RWPE2 (cell line): Measurements from ENCODE around the gene EXD3.

Source experiments
- ATAC-seq: fragments of 200-7000 bp; cut with Tn5 transposase; 3 replicates; pipeline ENCODE4 v1.9.1; 2021; ENCODE audit warnings: low read depth
- DNase-seq: peaks from one replicate; pipeline ENCODE4 v3.0.0-alpha.2; 2020; ENCODE audit warnings: low spot score
- H3K27ac ChIP-seq: fragments of 450-650 bp; 2 replicates; pipeline ENCODE4 v1.5.1; 2017; ENCODE audit warnings: mild to moderate bottlenecking; ENCODE audit not compliant: poor library complexity, severe bottlenecking
- H3K27me3 ChIP-seq: fragments of 250-450 bp; sonication (Bioruptor Pico); 2 replicates; pipeline ENCODE4 v1.5.1; 2021; ENCODE audit warnings: mild to moderate bottlenecking, moderate library complexity; ENCODE audit not compliant: insufficient read depth, poor library complexity, severe bottlenecking
- H3K36me3 ChIP-seq: fragments of 250-450 bp; sonication (Bioruptor Pico); 2 replicates; pipeline ENCODE4 v1.5.1; 2020; ENCODE audit warnings: low read depth, mild to moderate bottlenecking, moderate library complexity
- H3K4me1 ChIP-seq: fragments of 250-450 bp; sonication (Bioruptor Pico); 2 replicates; pipeline ENCODE4 v1.5.1; 2021; ENCODE audit warnings: mild to moderate bottlenecking, moderate library complexity; ENCODE audit not compliant: insufficient read depth, poor library complexity, severe bottlenecking
- H3K4me3 ChIP-seq: fragments of 250-450 bp; sonication (Bioruptor Pico); 2 replicates; pipeline ENCODE4 v1.5.1; 2021; ENCODE audit warnings: mild to moderate bottlenecking, moderate library complexity; ENCODE audit not compliant: severe bottlenecking
- H3K9me3 ChIP-seq: fragments of 250-450 bp; sonication (Bioruptor Pico); 2 replicates; pipeline ENCODE4 v1.5.1; 2021; ENCODE audit warnings: mild to moderate bottlenecking, moderate library complexity; ENCODE audit not compliant: severe bottlenecking
- TF ChIP-seq, protein P1 (sequence below): fragments of 450-650 bp; IDR thresholded peaks from one replicate; pipeline ENCODE4 v1.5.1; 2017; ENCODE audit warnings: mild to moderate bottlenecking, moderate library complexity; ENCODE audit not compliant: poor library complexity, severe bottlenecking

Gene EXD3

DNA sequence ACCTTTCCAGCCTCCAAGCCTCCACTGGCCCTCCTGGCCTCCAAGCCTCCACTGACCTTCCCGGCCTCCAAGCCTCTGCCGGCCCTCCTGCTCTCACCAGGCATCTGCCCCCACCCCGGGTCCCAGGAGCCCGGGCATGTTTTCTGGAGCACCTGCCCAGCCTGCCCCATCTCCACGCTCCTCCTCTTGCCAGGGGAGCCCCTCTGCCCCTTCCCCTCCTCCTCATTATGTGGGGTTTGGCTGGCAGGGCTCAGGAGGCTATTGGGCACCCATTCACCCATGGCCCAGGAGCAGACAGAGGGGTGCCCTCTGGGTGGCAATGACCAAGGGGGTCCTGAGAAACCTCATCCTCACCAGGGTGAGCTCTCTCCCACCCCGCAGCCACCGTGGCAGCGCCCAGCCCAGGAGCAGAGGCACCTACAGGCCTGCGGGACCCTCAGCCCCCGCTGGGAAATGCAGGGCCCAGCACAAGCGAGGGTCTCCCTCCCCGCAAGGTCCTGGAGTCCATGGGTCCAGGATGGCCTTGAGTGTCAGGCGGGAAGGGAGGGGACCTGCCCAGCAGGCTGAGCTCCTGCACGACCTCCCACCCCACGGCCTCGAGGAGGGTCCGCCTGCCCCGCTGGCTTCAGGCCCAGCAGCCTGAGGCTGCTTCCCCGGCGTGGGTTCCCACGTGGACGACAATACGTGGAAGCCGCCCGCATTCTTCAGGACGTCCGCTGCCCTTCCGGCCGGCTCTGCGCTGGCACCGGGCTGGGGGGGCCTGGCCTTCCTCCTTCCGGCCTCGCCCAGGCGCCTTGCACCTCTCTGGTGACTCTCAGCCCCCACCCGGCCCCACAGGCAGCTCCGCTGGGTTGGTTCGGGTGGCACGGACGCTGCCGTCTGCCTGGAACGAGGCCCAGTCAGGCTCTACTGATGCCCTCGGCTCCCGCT is 69.5 kb downstream of the EXD3 start:
- Histone ChIP-seq H3K4me3 (no peak overlapping the region), H3K4me1 (no peaks in the 10 kb centered on the region), H3K27ac (no peak overlapping the region), H3K27me3 (no peaks in the 10 kb centered on the region), H3K9me3 (peaks cover 20% of the 10 kb centered on the region), H3K36me3 (no peaks in the 10 kb centered on the region)
- TF ChIP-seq, protein P1, sequence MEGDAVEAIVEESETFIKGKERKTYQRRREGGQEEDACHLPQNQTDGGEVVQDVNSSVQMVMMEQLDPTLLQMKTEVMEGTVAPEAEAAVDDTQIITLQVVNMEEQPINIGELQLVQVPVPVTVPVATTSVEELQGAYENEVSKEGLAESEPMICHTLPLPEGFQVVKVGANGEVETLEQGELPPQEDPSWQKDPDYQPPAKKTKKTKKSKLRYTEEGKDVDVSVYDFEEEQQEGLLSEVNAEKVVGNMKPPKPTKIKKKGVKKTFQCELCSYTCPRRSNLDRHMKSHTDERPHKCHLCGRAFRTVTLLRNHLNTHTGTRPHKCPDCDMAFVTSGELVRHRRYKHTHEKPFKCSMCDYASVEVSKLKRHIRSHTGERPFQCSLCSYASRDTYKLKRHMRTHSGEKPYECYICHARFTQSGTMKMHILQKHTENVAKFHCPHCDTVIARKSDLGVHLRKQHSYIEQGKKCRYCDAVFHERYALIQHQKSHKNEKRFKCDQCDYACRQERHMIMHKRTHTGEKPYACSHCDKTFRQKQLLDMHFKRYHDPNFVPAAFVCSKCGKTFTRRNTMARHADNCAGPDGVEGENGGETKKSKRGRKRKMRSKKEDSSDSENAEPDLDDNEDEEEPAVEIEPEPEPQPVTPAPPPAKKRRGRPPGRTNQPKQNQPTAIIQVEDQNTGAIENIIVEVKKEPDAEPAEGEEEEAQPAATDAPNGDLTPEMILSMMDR = no peak
- ATAC-seq (no peak), DNase-seq (no peak)

DNA sequence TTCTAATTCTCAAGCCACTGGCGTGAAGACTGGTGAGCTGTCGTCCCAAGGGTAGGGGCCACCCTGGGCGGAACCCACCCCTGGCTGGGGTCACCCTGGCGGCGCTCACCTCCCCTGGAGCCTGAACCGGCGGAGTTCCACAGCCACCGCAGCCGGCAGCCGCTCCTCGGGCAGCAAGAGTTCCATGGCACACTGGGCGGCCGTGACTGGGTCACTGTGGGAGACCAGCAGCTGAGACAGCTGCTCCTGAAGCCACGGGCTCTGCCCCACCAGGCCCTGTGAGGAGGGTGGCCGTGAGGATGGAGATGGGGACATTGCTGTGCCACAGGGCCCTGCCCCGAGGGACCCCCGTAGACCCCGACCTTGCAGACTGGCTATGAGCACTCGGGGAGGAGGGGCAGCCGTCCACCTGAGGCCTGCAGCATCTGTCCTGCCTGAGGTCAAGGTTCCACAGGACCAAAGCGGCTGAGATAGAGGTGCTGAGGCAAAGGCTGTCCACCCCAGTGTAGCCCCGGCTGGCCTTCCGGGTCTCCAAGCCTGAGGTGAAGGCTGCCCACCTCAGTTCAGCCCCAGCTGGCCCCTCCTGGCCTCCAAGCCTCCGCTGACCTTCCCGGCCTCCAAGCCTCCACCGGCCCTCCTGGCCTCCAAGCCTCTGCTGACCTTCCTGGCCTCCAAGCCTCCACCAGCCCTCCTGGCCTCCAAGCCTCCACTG is 70.3 kb downstream of the EXD3 start:
- no peak overlapping the region for H3K27ac ChIP-seq
- H3K9me3 ChIP-seq = peaks cover 20% of the 10 kb centered on the region
- H3K4me1 ChIP-seq = no peaks in the 10 kb centered on the region
- no peaks in the 10 kb centered on the region for H3K36me3 ChIP-seq
- ATAC-seq (peak; percentile 21; the same call in 2 of the 3 replicates), DNase-seq (no peak)
- TF ChIP-seq, protein P1 = no peak
- no peaks in the 10 kb centered on the region for H3K27me3 ChIP-seq
- no peak overlapping the region for H3K4me3 ChIP-seq

DNA sequence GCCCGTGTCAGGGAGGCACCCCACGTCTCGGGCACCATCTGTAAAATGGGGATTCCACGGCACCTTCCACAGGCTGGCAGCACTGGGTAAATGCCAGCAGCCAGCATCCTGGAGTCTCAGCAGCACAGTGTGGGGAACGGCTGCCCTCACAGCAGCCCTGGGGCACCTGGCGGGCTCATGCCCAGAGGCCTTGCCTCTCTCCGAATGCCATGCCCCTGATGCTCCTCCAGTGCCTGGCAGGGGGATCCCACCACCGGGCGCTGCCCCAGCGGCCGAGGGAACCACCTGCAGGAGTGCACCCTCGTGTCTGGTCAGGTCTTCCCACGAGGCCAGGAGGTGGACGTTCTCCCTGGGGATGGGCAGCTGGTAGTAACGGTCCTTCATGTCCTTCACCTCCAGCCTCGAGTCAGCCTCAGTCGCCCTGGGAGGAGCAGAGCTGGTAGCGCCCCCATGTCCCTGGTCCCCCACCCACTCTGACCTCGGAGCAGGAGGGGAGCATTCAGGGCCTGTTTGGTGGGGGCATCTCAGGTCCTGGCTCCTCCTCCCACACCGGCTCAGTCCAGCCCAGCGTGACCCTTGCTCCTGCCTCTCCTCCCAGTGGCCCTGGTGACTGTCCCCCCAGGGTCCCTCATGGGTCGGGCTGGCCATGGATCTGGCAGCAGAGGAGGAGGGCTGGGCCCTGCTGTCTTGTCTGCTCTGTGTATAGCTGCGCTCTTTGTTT is 71.0 kb downstream of the EXD3 start:
- no peak overlapping the region for H3K27ac ChIP-seq
- no peaks in the 10 kb centered on the region for H3K36me3 ChIP-seq
- no peak overlapping the region for H3K4me3 ChIP-seq
- ATAC-seq = peak; percentile 29; the same call in 1 of the 3 replicates
- TF ChIP-seq, protein P1 = no peak
- peaks cover 15% of the 10 kb centered on the region for H3K9me3 ChIP-seq
- DNase-seq = no peak
- H3K27me3 ChIP-seq = no peaks in the 10 kb centered on the region
- H3K4me1 ChIP-seq = no peaks in the 10 kb centered on the region

DNA sequence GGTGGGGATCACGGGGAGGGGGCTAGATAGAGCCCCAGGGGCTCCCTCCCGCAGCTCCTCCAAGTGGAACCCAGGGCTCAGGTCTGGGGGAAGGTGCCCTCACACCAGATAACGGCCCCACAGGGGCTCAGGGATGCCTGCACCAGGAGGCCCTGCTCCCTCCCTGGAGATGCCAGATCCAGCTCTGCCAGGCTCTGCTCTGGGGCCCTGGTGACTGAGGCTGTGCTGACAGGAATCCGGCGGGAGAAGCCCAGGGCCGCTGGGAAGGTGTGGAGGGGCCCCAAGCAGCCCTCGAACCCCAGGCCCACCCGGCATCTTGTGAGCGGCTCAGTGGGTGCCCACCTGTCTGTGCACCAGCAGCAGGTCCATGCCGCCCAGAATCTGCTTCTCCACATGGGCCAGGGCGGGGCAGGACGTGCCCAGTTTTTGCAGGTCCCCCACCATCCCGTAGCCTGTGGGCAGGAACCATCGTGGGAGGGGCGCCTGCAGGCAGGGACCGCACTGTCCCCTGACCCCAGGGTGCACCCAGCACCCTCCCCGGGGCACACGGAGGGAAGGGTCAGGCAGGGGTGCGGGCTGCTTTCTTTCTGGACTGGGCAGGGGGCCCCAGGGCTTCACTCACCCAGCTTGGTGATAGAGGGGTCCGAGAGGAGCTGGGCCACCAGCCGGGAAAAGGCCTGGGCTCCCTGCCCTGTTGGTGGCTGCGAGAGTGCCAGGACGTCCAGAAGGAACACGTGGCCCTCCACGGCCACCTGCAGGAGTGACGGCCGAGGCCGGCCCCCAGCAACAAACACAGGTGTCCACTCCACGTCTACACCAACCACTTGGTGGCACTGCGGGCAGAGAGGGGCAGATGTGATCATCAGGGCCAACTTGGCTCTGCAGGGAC is 72.0 kb downstream of the EXD3 start:
- Histone ChIP-seq H3K27ac (no peak overlapping the region), H3K36me3 (no peaks in the 10 kb centered on the region), H3K4me1 (no peaks in the 10 kb centered on the region), H3K27me3 (no peaks in the 10 kb centered on the region), H3K9me3 (peaks cover 5% of the 10 kb centered on the region), H3K4me3 (no peak overlapping the region)
- TF ChIP-seq, protein P1 = no peak
- DNase-seq (no peak), ATAC-seq (no peak; the same call in 2 of the 3 replicates)
